Stimulated activated CD8-positive, alpha-beta memory T cell treated with anti-CD3 and anti-CD28 coated beads, Interleukin-15, amount 100 ng/mL, for 24 hours (primary cell): Measurements from ENCODE around the gene P4HA2.

ENCODE experiments used
- DNase-seq: peaks from one replicate; pipeline ENCODE4 v3.0.0-alpha.2; 2020; ENCODE audit warnings: low read depth

The P4HA2 gene

DNA sequence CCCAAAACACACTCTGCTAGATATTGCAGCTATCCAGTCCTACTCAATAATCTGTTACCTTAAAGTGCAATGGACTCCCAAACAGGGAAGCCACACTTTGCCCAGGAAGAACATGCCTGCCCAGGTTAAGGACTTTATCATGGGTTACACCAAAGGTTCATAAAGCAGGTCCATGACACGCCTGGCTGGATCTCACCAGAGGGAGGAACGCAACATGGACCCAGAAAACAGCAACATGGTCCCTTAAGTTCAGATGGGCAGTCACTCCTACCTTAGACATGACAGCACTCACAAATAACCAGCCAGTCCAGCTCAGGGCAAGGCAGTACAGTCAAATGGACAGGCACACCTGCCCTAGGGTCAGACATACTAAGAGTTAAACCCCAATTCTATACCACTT, 3.8 kb downstream of the P4HA2 start:
- no peak for DNase-seq

DNA sequence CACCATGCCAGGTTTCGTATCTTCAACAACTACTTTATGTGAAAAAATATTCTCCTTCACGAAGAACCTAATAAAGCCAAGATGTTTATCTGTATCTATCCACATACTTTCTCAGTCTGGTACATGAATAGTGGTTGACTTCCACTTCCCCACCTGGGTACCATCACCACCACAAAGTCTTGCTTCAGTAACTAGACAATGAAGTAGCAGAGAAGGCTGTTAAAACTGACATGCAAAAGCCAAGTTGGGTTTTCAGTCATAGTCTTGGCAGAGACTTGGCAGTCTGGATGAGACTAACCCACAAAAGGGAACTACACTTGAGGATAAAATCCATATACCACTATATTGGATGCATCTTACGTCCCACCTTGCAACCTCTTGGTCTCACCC, 5.0 kb downstream of the P4HA2 start:
- no peak for DNase-seq

DNA sequence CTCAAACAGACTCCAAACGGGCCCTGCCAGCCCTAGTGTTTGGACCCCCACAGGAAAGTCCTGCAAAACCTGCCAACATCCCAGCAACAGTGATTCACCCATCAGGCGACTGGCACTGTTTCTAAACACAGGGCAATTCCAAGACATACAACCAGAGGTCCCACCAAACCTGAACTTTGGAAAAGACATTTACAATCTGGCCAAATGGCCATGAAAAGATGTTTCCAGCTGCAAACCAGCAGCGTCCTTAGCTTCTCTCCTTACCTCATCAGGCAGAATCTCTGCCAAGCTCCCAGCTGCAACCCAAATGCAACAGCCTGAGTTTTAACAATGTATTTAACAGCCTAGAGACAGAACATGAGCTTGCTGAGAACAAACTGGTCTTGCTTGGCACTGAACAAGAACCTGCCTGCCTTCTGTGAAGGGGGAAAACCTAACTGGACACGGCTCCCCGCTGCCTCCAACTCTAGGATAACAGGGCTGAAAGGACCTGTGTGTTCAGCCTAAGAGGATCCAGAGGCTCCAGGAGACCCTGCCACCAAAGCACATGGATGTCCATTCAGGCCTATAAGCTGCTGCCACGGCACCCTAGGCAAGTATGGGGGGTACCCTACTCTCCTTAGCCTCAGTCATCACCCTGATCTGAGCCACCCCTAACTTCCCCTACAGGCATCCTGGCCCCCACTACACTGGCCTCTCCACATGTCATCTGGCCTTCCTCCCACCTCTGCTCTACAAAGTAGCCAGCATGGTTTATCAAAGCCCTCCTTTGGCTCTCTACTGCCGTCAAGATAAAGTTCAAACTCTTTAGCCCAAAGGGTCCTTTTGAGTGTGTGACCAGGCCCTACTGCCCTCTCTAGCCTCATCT, 5.6 kb downstream of the P4HA2 start:
- no peak for DNase-seq

DNA sequence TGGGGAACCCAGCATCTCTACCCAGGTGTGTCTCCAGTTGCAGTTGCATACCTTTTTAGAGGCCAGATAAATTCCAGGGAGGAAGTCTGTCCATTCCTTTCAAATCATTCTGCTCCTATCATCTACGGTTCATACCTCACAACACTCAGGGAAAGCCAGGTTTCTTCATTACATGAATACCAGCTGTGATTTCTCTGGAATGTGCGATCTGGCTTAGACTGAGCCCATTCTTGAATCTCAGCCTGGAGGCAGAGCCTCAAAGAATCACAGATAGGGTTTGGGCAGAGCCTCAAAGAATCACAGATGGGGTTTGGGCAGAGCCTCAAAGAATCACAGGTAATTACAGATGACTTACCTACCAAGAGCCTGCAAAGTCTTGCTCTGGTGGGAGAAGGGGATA, 7.2 kb downstream of the P4HA2 start:
- DNase-seq: no peak

DNA sequence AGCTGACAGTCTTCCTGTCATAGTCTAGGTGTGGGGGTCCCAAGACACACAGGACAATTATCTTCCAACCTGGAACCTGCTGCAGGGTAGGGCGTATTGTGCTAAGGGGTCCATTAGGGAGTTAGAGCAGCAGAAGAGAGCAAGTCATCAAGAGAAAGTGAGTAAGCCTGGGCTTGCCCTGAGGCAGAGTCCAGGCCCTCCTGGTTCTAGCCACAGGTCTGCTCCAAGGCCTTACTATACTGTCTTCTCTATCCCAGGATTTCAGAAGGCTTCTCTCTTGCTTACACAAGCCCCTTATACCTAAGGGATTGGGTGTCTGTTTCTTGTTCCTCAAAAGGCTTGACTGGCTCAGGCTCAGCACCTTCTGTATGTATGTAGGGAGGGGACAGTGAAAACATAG, 7.7 kb downstream of the P4HA2 start:
- DNase-seq: no peak

DNA sequence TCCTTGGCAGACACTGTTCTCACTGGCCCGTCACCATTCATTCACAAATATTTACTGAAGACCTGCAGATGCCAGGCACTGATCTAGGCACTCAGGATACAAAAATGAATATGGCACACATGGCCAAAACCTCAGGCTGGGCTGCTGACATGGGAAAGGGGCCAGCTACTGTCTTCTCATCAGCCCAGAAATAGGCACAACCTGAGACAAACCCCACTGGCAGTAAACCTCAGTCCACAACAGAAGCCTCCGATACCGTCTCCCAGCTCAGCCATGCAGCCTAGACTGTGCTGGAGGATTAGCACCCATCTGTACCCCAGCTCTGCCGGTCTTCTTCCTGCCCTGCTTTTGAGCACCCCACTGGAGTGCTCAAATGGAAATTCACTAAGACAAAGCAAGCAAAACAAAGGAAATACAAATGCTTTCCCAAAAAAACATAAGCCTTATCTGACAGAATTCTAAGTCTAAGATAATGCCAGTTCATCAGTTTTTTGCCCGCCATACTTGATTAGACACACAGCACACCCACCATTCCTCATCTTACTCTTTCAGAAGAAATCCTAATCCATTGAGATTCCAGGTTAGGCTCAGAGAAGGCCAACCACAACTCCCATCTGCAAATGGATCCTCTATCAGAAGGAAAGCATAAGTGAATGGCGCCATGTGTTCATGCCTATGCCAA, 8.2 kb downstream of the P4HA2 start:
- DNase-seq: no peak

DNA sequence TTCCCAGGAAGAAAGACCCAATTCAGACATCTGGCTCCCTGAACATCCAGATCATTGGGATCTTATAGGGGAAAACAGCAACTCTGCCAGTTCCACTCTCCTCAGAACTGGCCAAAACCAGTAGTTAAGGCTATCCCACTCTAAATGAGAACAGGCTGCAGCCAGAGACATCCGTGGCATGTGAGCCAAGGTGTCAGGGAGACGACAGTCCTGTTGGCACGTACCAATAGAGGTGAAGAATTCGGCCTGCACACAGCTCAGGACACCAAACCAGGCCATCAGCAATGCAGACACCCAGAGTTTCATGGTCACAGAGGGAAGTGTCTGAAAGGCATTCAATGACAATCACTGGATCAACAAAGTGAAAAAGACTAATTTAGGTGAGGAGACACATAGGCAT, 9.3 kb downstream of the P4HA2 start:
- DNase-seq: no peak

DNA sequence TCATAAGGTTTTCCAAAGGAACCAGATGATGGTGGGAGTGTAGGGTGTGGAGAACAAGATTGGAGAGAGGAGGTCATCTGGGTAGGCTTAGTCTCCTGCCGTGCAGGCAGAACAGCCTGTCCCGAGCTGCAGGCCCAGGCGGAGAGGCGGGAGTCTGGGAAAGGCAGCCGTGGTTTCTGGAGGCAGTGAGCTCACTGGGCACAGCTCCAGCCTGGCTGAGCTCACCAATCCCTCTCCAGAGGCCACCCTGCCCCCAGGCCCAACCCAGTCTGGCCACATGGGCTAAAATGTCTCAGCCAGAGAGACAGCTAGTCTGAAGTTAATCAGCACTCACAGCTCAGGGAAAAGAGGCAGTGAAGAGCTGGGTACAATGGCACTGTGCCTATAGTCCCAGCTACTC, 12.3 kb downstream of the P4HA2 start:
- DNase-seq: no peak

DNA sequence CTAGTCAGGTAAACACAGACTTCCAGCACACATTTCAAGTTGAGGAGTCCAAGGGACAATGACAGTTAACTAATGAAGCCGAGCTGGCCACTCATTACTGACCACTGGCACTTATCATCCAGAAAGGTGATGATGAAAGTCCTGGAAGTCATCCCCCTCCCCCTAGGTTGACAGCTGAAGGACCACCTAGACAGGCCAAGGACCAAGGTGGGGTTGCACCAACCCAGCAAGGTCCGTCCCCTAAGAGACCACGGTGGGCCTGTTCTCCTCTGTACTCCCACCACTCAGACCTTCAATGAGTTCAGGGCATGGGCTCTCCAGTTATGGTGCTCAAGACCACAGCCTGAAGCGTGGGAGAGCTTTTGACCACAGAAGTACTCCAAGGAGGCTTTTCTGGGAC, 13.2 kb downstream of the P4HA2 start:
- DNase-seq: no peak

DNA sequence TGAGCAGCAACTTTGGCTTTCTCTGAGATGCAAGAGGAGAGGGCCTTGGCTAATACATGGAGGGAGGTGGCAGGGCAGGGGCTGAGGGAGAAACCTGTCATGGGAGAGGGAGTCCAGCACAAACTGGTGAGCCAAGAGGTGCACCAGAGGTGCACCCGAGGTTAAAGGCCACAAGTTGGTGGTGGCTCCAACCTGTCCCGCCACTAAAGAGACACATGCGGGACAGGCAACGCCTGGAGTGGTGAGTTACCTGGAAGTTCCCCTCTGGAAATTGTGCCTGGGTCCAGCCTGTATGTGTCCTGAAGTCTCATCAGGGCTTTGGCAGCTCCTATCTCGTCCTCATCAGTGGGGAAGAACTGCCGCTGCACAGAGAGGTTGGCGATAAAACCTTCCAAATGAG, 14.0 kb downstream of the P4HA2 start:
- DNase-seq: no peak

DNA sequence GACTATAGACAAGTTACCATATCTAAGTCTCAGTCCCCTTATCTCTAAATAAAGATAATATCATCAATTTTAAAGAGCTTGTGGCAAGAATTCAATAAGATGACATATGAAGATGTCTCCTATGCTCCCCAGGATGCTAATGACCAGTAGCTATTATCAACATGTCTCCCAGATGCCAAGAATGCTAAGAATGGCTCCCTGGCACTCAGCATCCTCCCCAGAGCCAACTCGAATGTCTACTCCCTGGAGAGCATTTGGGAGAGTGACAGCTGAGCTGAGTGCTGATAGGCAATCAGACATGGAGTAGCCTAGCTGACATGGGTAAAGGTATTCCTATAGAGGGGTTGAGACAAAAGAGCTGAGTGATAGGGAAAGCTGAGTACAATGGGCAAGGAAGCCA, 15.9 kb downstream of the P4HA2 start:
- DNase-seq: no peak

DNA sequence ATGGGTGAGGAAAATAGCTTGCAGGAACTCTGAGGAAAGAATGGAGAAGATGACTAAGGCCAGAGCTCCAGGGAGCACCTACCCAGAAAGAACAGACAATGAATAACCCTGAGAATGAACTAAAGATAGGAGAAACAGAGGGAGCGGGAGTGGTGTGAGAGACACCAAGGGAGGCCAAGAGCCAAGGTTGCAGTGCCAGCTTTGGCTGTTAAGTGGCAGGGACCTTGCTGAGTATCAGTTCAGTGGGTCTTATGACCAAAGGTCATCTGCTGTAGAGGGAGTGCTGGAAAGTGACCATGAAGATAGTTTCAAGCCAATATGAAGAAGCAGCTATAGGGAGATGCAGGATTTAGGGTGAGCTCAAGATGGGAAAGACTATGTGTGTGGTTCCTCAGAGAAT, 16.7 kb downstream of the P4HA2 start:
- DNase-seq: no peak

DNA sequence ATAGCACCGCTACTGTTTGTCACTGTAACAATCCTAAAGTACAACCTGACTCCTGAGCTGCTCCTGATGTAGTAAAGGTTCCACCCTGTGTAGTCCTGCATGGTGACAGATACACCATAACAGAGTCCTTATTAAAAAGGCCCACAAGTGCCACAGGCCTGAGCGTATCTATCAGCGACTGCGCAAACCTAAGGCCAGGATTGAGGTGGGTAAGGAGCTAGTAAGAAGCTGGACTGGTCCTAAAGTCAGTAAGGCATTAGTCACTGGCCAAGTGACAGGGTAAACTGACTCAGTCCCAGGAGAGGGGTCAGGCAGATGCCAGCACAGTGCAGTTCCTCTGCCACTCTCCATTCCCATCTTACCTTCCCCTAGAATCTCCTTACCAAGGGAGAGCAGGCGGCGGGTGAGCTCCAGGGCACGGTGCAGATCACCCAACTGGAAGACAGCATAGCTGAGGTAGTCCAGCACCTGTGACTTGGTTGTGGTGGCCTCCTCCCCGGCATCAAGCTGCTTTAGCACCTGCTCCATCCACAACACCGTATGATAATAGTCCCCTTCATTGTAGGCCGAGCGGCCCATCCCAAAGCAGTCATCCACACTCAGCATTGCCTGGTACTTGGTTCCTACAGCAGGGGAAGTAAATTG, 17.6 kb downstream of the P4HA2 start:
- no peak for DNase-seq

DNA sequence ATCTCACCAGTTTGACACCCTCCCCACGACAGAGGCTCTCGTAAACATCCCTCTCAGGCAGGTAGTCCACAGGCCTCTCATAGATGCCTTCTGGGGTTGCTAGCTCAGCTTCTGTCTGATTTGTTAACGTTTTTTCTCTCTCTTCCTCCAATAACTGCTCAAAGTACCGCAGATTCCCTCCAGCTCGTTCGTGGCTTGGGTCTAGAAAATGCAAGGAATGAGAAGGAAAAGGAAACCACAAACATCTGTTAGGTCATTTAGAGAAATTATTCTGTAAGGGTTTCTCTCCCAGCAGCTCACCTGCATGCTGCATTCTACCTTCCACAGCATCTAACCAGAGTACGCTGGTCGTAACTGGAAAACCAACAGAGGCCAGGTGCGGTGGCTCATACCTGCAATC, 18.5 kb downstream of the P4HA2 start:
- DNase-seq: no peak

DNA sequence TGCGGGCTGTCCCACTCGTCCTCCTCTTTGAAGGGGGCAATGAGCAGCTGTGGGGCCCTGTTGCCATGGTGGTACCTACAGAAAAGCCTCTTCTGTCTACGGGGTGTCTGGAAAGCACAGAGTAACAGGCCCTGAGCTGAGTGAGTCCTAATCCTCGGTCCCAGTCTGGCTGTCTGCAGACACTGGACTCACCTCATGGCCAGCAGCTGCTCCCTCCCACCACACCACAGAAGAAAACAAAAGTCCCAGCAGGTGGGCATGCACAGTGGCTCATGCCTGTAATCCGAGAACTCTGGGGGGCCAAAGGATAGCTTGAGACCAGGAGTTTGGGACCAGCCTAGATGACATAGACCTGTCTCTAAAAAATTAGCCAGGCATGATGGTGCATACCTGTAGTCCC, 19.9 kb downstream of the P4HA2 start:
- DNase-seq: no peak

DNA sequence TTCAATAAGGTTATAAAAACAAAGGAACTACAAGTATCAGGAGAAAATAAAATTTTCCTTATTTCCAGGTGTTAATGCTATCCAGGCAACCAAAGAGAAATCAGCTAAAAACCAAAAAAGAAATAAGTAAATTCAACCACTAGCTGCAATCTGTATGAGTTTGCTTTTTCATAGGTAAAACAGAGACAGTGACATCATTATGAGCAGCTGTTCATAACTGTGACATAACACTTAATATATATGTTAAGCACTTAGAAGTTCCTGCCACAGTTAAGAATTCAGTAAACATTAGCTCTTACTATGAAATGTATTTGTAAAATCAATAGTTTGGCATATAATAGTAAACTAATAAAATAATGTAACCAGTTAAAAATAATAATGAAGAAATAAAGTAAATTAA, 20.9 kb downstream of the P4HA2 start:
- DNase-seq: no peak

DNA sequence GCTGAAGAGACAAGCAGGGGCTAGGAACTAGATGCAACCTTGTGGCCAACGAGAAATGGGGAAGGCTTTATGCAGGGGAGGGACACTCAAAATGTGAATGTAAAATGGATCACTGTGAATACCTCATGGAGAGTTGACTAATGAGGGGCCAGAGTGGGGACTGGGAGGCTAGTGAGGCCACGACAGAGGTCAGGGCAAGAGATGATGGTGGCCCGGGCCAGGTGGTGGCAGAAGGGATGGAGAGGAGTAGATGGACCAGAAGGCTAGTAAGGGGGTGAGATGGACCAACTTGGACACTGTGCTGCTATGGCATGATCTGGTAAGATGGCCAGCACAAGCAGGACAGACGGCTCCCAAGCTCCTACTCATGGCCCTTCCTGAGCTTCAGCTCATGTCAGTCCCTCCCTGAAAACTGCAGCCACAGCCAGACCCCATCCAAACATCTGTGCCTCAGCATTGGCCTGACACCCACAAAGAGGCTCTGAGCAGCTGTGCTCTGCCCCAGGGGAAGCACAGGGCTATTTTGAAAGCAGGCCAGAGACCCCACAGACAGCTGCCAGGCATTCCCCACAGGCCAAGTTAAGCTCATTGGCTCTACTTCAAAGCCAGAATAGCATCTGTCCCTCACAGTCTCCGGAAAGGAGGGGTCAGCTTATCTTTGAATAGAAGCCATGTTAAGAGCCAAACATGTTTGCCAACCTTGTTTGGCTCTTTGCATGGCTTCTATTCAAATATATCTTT, 22.1 kb downstream of the P4HA2 start:
- no peak for DNase-seq

DNA sequence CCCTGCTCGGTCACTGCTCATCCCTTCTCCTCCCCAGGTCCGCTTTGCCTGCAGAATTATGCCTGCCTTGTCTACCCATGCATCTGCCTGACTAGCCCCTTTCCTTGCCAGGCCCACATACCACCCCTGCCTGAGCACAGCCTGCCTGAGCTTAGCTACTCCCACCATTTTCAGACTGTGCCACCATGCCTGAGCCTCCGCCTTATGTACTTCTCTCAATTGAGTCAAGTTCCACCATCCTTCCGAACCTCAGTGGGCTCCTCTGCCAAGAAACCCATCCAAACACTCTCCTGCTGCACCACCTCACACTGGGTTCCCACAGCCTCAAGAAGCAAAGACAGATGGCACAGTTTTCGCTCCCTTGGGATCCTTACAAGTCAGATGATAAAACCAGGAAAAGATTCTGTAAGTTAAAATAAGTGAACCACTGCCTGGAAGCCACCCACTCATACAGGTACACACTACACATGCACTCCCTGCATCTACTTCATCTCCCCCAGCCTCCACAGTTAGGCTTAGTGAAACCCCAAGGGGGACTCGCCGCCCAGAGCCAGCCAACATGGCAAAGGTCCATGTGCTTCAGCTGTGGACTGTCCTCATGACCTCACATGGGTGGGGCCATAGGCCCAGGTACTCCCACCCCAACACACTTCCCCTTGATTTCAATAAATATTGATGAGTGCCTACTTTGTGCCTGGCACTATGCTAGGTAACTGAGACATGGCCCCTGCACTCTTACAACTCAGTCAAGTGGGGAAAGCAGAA, 23.1 kb downstream of the P4HA2 start:
- DNase-seq: no peak

DNA sequence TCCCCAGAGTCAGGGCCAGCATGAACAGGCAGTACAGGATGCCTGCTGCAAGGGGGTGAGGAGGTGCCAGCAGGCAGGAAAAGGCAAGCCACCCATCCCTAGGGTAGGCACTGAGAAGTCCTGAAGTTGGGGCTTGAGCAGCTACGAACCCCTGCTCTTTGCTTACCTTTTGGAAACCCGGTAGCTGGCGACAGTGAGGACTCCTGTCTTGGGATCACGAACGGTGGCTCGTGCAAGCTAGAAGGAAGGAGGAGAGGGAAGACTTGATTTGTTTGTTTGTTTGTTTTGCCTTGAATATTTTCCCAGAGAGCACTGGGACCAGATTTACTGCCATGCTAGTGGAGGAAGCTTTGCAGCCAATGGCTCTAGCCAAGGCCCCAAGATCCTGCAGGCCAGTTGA, 23.7 kb downstream of the P4HA2 start:
- no peak for DNase-seq

DNA sequence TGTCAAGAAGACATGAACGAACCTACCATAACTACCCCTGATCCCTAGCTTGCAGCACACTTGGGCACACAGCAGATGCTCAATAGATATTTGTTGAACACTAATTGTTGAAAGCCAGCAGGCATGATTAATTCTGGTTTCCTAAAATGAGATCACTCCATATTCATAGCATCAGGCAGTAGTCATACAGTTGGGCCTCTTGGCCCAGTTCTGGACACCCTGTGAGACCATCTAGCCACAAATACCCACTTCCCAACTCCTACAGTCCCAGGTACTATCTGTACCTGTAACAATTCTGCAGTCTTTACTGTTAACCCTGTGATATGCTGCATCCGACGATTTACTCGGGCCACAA, 24.2 kb downstream of the P4HA2 start:
- DNase-seq: no peak

DNA sequence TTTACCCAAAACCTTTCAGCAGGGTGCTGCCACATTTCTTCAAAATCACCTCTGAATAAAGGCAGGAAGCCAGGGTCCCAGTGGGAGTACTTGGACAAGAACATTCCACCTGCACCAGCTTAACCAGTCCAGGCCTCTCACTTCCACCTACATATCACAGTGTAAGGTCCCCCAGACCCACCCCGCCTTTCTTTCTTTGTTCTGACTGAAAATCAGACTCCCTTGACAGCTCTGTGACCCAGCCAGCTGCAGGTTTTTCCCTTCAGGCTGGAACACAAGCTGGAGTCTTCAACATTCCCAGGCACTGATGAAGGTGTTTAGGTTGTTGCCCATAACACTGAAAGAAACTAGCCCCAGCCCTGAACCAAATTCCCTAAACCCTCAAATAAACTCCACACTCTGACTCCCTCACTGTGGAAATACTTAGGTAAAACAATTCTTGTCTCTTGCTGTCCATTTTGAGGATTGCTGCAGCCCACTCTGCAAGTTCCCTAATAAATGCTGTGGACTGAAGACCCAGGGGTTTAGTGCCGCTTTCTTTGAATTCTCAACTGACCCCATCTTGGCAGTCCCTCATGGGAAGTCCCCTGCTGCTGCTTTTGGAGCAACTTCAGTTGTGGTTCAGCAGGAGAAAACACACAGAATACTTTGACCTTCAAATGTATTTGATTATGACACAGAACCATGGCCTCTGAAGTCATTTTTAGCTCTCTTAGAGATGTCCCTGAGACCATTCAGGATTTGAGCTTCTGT, 24.8 kb downstream of the P4HA2 start:
- no peak for DNase-seq
